GM04503 (cell line): Measurements from ENCODE around the gene SLC26A11.

ENCODE experiments used
- DNase-seq: peaks from one replicate; pipeline ENCODE4 v3.0.0-alpha.2; 2012; ENCODE audit warnings: low read depth

The SLC26A11 gene

DNA sequence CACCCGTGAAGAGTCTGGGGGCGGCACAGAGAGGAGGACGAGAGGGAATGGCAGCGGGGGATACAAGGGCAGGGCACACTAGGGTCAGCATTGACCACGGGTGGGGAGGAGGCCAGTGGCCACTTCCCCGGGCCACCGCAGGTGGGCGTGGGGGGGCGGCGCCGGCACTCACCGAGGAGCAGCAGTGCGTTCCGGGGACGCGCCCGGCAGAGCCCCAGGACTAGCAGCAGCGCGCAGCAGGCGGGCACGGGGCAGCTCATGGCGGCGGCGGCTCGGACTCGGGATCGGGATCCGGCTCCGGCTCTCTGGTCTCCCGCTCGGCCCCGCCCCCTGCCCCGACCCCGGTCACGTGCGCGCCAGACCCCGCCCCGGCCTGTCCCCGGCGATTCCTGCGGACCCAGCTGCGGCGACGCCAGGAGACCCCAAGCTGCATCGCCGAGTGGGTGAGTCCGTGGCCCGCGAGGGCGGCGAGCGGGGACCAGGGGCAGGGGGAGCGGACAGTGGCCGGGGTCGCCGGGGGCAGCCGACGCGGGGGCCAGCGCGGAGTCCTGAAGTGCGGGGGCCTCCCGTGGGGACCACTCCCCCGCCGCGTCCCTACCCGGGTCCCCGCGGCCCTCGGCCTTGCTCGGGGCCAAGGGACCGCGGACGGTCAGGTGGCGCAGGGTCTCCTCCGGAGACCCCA is at the start of gene SLC26A11, which contains the start of gene SGSH:
TSS of gene SLC26A11 (plus strand) at position 374 of the 682 bp plus-strand sequence. CDS start 1,134 bp downstream, outside the sequence.
TSS of gene SGSH (minus strand) at position 280 of the 682 bp plus-strand sequence. CDS start at position 260, 20 bp downstream.
- no peak for DNase-seq

DNA sequence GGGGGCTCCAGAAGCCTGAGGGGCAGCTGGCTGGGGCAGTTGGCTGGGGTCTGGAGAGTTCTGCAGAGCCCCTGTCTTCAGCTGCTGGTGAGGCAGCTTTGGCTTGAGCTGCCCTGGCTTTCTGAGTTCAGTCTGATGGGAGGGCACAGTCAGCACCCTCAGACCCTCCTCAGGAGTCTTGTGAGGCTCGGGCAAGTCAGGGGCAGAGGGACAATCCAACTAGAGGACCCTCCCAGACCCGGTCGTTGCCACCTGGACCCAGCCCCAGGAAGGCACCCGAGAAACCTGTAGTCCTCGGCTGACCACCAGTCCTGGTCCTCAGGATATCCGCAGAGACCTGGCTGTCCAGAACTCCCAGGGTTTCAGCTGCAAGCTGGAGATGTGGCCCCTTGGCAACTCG is 48.5 kb upstream of the SLC26A11 start:
- no peak for DNase-seq

DNA sequence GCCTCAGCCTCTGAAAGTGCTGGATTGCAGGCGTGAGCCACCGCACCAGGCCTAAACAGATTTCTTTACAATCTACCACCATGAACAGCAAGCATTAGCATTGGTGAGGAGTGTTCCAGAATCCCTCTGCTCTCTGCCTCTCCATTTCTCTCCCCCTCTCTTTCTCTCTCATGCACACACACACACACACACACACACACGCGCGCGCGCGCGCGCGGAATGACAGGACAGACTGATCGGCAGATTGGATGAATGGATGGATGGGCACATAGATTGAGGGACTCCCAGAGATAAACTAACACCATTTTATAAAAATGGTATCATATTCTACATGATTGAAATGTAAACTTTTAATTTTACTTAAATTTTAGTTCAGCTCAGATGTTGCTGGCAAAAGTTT is 47.1 kb upstream of the SLC26A11 start:
- DNase-seq = no peak

DNA sequence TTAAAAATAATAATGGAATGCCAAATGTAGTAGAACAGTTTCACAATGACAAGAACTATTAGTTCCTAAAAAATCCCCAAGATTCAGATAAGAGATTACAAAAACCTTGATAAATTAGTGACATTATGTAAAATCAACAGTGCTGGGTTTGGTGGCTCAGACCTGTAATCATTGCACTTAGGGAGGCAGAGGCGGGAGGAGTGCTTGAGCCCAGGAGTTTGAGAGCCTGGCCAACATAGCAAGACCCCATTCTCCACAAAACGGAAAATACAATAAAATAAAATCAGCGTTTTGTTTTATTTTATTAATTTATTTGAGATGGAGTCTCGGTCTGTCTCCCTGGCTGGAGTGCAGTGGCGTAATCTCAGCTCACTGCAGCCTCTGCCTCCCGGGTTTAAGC is 46.3 kb upstream of the SLC26A11 start:
- DNase-seq = no peak

DNA sequence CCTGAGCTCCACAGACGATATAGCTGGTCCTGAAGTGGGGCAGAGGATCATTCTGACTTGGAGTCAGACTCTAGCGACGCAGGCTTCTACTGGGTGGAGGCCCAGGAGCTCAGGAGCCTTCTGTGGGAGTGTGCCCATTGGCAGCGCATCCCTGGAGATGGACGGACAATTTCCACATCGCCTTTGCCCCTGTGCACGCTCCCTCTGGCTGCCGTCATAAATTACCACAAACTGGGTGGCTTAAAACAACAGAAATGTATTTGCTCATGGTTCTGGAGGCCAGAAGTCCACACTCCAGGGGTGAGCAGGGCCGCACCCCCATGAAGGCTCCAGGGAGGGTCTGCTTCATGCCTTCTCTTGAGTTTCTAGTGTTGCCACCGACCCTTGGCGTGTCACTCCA is 43.5 kb upstream of the SLC26A11 start:
- no peak for DNase-seq

DNA sequence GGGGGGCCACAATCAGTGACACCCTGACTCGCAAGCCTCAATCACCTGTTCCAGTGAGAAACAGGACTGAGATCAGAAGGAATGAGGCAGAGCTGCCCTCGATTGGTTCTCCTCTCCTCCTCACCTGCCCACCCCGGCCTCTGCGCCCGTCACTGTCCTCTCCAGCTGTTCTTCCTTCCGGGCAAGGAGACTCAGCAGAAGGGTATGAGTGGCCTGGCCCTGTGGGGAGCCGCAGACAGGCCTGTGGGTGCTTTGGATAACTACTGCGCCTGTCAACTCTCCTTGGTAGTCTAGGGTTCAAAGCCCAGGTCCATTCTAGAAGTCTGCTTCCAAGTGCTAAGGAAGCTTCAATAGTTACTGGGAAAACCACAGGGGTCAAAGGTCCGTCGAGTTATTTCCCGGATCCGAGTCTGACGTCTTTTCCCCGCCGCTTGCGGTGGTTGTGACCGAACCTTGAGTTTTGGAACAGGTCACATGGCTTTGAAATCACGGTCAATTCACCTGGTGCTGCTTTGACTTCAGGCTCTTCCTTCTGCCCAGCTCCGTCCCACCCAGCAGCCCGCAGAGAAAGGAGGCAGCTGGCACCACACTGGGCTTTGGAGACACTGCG is 42.1 kb upstream of the SLC26A11 start:
- DNase-seq = no peak

DNA sequence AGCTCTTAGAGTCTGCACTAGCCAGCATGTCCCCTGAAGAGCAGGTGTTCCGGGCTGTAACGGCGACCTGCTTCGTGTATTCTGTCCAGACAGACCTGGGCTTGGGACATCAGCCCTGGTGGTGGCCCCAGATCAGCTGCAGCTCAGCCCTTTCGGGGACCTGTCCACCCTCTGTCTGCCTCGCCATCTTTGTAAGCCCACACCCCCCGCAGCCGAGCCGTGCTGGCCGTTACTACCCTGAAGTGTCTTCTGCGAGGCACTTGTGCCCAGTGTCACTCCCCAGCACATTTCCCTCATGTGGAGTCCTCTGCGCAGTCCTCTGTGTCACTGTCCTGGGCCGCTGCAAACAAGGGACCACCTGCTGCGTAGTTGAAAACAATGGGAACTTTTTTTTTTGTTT is 40.0 kb upstream of the SLC26A11 start:
- no peak for DNase-seq

DNA sequence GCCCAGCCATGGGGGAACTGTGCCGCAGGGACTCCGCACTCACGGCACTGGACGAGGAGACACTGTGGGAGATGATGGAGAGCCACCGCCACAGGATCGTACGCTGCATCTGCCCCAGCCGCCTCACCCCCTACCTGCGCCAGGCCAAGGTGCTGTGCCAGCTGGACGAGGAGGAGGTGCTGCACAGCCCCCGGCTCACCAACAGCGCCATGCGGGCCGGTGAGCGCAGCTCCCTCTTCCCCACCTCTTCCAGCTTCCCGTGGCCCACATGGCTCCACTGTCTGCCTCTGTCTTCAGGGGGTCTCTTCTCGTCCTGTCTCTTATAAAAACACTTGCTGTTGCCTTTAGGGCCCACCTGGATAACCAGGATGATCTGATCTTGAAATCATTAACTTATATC is 38.8 kb upstream of the SLC26A11 start:
- DNase-seq = no peak

DNA sequence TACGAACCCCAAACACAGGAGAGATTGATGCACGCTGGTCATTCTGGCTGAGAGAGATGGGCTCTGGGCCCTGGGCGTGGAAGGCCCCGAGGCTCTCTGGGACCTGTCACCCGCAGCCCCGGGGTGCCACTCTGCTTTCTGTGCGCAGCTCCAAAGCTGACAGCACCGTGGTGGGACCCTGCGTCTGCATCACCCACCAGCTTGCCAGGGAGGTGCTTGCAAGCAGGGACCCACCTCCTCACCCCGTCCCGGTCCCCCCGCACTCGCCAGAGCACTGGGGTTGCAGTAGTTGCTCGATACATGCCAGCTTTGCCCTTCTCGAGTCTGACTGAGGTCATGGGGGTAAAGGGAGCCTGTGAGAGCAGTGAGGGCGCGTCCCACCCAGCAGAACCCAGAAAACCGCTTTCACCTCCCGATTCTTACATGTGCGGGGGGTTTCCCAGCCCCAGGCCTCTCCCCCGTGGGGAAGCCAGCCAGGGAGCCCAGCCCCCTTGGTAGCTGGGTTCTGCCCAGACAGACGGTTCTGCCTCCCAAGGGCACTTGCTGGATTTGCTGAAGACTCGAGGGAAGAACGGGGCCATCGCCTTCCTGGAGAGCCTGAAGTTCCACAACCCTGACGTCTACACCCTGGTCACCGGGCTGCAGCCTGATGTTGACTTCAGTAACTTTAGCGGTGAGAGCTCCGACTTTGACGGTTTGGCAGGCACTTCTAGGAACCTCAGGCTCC is 37.9 kb upstream of the SLC26A11 start:
- DNase-seq = no peak

DNA sequence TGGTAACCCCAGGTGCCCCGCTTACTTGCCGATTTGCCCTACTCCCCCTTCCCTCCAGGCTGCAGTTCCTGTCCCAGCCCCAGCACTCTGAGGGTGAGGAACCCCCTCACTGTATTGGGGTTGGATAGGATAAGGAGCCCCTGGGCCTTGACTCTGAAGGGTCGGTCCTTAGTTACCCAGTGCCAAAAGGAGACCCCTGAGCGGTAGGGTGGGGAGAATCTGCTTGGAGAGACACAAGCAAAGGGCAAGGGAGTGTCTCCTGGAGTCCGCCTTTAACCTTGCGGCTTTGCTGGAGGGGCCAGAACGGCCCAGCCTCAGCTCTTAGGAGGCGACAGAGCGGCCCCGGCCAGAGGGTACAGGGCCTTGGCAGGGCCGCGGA is 37.4 kb upstream of the SLC26A11 start:
- DNase-seq = no peak

DNA sequence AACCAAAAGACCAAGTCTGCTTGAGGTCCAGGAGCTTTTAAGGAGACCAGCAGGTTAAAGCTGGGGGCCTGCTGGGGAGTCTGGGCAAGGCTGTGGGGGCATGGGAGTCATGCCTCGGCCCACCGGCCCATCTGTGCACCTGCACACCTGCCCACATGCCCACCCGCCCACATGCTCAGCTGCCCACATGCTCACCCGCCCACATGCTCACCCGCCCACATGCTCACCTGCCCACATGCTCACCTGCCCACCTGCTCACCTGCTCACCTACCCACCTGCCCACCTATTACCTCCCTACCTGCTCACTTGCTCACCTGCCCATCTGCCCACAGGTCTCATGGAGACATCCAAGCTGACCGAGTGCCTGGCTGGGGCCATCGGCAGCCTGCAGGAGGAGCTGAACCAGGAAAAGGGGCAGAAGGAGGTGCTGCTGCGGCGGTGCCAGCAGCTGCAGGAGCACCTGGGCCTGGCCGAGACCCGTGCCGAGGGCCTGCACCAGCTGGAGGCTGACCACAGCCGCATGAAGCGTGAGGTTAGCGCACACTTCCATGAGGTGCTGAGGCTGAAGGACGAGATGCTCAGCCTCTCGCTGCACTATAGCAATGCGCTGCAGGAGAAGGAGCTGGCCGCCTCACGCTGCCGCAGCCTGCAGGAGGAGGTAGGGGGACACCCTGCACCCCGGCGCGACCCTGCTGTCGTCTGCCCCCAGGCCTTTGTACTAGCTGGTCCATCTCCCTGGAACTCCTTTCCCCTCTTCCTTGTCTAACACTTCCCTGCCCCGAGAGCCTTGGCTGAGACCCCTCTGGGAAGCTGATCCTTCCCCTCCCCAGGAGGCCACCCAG is 36.4 kb upstream of the SLC26A11 start:
- DNase-seq = no peak

DNA sequence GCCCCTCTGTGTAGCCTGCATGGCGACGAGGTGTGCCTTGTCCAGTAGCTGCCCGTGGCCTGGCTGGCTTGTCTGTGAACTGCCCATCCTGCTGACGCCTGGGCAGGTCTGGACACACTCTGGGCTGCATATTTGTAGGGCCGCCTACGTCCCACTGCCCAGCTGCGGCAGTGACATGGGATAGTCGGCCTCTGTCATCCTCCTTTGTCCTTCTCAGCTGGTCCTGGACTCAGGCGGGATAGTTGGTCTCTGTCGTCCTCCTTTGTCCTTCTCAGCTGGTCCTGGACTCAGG is 35.9 kb upstream of the SLC26A11 start:
- DNase-seq = no peak

DNA sequence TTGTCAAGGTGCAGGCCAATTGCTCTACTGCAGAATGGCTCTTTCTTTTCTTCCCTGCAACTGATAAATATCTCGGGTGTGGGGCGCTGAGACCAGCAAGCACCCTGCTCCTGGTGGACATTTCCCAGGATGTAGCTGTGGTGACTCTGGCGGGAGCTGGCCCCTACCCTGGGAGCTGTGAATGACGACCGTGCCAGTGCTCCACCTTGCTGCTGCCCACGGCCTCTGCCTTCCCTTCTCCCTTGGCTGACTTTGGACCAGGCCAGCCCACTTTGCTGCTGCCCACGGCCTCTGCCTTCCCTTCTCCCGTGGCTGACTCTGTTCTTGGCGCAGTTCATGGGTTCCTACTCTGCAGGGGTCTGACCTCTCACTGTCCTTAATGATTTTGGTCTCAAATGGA is 34.3 kb upstream of the SLC26A11 start:
- DNase-seq = no peak

DNA sequence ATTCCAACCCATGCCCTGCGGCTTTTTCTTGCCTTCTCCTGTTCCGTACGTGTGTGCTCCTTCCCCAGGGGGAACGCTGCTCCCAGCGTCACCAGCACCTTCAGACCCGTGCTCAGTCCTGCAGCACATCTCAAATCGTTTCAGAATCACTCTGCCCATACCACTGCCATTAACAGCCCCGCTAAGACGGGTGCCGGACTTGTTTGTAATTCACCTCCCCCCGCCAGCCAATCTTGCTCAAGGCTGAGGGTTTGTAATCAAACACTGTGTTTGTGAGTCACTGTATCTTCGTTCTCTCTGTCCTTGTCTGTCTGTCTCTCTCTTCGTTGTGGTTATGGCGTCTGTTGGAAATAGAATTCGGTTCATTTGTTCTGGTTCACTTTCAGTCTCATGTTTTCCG is 33.1 kb upstream of the SLC26A11 start:
- no peak for DNase-seq

DNA sequence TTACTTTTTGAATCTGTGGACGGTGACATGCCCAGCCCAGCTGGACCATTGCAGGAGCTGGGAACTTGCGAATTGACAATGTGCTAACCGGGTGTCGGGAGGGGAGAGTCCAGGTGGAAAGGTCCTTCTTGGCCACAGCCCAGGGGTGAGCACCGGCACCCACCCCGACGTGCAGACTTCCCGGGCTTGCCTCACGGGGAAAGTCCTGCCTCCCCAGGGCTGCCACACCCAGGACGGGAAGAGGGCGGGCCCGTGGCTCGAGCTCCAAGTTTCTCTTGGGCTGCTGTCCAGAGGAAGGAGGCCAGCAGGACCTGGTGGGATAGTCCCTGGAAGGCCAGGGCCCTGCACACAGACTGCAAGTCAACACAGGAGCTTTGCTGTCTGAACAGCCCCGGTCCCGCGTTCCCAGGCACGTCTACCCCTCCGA is 32.7 kb upstream of the SLC26A11 start:
- no peak for DNase-seq

DNA sequence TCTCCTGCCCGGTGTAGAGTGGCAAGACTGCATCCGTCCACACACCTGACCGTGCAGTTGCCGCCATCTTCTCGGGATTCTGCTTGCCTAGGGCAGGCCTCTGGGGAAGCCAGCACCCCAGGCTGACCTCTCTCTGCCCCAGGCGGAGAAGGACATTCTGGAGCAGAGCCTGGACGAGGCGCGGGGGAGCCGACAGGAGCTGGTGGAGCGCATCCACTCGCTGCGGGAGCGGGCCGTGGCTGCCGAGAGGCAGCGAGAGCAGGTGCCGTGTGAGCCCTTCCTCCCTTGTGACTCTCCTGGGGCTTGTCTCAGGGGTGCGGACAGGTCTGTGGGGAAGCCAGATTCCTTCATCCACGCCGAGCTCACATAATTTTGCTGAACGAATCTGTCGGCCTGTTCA is 30.6 kb upstream of the SLC26A11 start:
- no peak for DNase-seq

DNA sequence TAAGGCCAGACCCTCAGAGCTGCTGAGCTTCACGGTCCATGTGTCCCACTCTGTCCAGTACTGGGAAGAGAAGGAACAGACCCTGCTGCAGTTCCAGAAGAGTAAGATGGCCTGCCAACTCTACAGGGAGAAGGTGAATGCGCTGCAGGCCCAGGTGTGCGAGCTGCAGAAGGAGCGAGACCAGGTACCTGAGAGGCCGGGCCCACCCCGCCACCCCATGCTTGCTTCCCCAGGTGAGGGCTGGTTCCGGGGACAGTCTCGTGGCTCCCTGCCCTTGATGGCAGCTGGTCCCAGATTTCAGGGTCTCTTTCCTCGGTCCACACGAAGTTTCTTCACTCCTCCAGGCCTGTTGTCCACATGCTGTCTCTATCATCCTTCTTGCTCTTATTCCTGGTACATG is 29.5 kb upstream of the SLC26A11 start:
- no peak for DNase-seq

DNA sequence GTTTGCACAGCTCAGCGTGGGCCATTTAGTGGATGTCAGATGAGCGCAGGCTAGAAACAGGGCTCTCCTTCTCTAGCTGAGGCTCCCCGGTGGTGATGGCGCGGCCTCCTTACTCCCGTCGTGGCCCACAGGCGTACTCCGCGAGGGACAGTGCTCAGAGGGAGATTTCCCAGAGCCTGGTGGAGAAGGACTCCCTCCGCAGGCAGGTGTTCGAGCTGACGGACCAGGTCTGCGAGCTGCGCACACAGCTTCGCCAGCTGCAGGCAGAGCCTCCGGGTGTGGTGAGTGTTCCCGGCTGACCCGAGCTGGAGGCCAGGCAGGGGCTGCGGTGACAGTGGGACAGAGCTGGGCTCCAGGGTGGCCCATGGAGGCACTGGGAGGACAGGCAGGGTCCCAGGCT is 29.0 kb upstream of the SLC26A11 start:
- DNase-seq = no peak

DNA sequence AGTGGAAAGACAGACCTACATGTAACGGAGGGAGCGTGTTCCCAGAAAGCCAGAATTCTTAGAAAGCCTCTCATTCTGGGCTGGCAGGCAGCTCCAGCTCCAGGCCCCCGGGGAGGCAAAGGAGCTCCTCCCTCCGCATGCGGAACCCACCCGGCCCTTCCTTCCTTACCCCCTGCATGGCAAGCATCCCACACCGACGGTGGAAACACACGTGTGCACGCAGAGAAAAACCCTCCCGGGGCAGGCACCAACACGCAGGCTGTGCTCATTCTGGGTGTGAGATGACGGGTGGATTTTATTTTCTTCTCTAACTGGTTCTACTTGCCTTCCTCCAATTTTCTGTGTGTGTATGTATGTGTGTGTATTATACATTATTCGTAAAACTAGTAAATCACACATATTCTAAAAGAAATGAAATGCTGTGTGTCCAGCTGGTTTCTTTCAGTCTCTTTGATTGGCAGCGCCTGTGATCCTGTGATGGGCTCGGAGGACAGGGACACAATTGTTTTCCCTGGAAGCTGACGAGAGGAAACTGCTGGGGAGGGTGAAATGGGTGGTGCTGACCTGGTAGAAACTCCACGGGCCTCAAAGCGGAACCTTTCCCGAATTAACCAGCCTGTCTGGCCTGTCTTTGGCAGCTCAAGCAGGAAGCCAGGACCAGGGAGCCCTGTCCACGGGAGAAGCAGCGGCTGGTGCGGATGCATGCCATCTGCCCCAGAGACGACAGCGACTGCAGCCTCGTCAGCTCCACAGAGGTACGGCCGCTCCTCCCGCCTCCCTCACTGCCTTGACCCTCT is 28.2 kb upstream of the SLC26A11 start:
- no peak for DNase-seq

DNA sequence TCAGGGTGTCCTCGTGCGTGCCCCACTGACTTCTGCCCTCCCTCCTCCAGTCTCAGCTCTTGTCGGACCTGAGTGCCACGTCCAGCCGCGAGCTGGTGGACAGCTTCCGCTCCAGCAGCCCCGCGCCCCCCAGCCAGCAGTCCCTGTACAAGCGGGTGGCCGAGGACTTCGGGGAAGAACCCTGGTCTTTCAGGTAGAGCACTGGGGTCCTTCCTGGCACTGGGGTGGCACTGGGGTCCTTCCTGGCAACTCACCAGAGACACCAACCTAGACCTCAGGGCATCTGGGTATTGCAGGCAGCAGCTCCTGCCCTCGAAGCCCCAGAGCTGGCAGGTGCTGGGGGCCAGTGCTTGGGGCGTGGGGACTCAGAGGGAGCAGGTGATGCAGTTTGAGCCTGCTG is 25.1 kb upstream of the SLC26A11 start:
- no peak for DNase-seq

DNA sequence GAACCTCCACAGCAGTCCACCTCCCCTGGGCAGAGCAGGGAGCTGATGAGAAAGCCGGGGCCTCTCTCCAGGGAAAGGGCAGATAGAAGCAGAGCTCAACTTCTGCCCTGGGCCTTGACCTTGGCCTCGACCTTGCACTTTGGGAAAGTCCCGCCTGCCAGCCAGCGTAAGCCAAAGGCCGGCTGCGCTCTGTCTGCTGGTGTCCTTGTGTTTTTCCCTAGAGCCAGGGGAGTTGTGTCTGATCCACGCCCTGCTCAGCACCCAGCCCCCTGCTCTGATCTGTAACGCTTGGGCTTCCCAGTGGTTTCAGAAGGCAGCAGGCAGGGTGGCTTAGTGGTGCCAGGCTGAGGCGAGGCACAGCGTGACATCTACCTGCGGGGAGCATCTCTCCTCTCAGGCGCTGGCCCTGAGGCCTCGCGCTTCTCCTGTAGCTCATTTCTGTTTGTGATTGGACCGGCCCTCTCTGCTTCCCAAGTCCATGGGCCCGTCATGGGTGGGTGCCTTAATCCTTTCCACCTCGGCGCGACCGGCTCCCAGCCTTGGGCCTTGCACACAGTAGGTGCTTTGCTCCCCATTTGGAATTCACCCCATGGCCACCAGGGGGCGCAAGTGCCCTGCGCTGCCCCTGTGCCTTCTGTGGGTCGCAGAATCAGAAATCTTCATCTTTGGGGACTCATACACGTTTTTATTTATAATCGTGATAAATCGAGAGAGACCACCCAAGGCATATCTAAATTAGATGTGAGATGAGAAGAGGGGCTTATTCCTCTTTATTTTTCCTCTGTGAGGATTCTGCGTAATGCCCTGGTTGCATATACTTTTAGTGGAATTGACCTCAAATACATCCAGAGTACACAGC is 24.3 kb upstream of the SLC26A11 start:
- no peak for DNase-seq
